ENCODE measurements around the gene AR. TPM values are rescaled to one million over a fixed set of nuclear protein-coding genes. Genes with fewer than 3 reads are reported as not detected.

Gene AR, protein sequence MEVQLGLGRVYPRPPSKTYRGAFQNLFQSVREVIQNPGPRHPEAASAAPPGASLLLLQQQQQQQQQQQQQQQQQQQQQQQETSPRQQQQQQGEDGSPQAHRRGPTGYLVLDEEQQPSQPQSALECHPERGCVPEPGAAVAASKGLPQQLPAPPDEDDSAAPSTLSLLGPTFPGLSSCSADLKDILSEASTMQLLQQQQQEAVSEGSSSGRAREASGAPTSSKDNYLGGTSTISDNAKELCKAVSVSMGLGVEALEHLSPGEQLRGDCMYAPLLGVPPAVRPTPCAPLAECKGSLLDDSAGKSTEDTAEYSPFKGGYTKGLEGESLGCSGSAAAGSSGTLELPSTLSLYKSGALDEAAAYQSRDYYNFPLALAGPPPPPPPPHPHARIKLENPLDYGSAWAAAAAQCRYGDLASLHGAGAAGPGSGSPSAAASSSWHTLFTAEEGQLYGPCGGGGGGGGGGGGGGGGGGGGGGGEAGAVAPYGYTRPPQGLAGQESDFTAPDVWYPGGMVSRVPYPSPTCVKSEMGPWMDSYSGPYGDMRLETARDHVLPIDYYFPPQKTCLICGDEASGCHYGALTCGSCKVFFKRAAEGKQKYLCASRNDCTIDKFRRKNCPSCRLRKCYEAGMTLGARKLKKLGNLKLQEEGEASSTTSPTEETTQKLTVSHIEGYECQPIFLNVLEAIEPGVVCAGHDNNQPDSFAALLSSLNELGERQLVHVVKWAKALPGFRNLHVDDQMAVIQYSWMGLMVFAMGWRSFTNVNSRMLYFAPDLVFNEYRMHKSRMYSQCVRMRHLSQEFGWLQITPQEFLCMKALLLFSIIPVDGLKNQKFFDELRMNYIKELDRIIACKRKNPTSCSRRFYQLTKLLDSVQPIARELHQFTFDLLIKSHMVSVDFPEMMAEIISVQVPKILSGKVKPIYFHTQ
- not detected for total RNA-seq

- H3K4me3 Mint-ChIP-seq = no peak within 1 kb of the TSS
- H3K4me1 Mint-ChIP-seq = no peaks in the 10 kb centered on the region
- POLR2A ChIA-PET = no interaction called here
- no peak within 1 kb of the TSS for H3K27ac Mint-ChIP-seq
- peaks cover 27% of the 10 kb centered on the region for H3K27me3 Mint-ChIP-seq
- no peak for ATAC-seq
- DNase-seq = peak; percentile 3
- H3K9me3 Mint-ChIP-seq (ENCODE audit: low read depth) = no peaks in the 10 kb centered on the region
- H3K36me3 Mint-ChIP-seq (ENCODE audit: low read depth) = no peaks in the 10 kb centered on the region
- intact Hi-C loops (cut with DNase I, micrococcal nuclease) = no loop called here
- CTCF ChIA-PET = no interaction called here
Observed at GRCh38 chrX:67543818-67544217, at the start of gene AR. TSS of gene AR (plus strand) at chrX:67544021. CDS start at chrX:67545147, 1,126 bp downstream.

DNA sequence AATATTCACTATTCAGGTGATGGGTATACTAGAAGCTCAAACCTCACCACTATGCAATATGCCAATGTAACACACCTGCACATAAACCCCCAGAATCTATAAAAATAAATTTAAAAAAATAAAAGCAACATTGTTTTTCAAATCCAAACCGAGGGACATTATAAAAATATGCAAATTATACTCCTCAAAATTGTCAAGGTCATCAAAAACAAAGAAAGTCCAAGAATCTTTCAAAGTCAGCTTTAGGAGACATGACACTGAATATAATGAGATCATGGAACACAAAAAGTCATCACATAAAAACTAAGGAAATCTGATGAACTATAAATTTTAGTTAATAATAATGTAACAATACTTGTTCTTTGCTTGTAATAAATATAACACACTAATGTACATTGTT, 43.2 kb upstream of the AR start:
- ATAC-seq (no peak), DNase-seq (no peak)
- Mint-ChIP-seq H3K27me3 (no peaks in the 10 kb centered on the region), H3K9me3 (ENCODE audit: low read depth) (no peaks in the 10 kb centered on the region), H3K4me3 (no peak overlapping the region), H3K27ac (no peak overlapping the region), H3K36me3 (ENCODE audit: low read depth) (no peaks in the 10 kb centered on the region), H3K4me1 (no peaks in the 10 kb centered on the region)
- ChIA-PET CTCF (interaction anchor here (0.7 kb wide), 1 partner anchor 54 kb away, joined by 3 read pairs; no protein-coding TSS in a partner anchor), POLR2A (no interaction called here)
- intact Hi-C loops (cut with DNase I, micrococcal nuclease) = no loop called here

- Mint-ChIP-seq H3K27me3 (no peaks in the 10 kb centered on the region), H3K4me1 (no peaks in the 10 kb centered on the region), H3K9me3 (ENCODE audit: low read depth) (peaks cover 2% of the 10 kb centered on the region), H3K36me3 (ENCODE audit: low read depth) (no peaks in the 10 kb centered on the region), H3K27ac (no peak overlapping the region), H3K4me3 (no peak overlapping the region)
- ChIA-PET CTCF (no interaction called here), POLR2A (no interaction called here)
- ATAC-seq (no peak), DNase-seq (no peak)
- intact Hi-C loops (cut with DNase I, micrococcal nuclease) = no loop called here
Observed at GRCh38 chrX:67503004-67503403, 40.8 kb upstream of the AR start.

DNA sequence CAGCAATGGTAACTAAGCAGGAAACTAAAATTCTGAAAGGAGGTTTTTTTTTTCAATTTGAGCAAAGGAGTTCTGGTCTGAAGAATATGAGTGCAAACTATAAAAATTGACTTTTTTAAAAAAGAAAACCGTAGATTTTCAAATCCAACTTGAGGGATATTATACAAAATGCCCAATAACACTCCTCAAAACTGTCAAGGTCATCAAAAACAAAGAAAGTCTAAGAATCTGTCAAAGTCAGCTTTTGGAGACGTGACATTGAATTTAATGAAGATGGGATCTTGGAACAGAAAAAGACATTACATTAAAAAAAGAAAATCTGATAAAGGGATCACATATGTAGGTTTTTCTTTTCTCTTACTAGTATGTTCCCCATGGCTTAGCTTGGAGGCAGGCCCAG, 40.4 kb upstream of the AR start:
- Mint-ChIP-seq H3K36me3 (ENCODE audit: low read depth) (no peaks in the 10 kb centered on the region), H3K9me3 (ENCODE audit: low read depth) (peaks cover 2% of the 10 kb centered on the region), H3K4me1 (no peaks in the 10 kb centered on the region), H3K27me3 (no peaks in the 10 kb centered on the region), H3K4me3 (no peak overlapping the region), H3K27ac (no peak overlapping the region)
- ChIA-PET CTCF (no interaction called here), POLR2A (no interaction called here)
- intact Hi-C loops (cut with DNase I, micrococcal nuclease) = no loop called here
- ATAC-seq (no peak), DNase-seq (no peak)

- intact Hi-C loops (cut with DNase I, micrococcal nuclease) = no loop called here
- no peak for DNase-seq
- H3K4me1 Mint-ChIP-seq = no peaks in the 10 kb centered on the region
- ChIA-PET POLR2A (no interaction called here), CTCF (no interaction called here)
- H3K4me3 Mint-ChIP-seq = no peak overlapping the region
- no peak for ATAC-seq
- H3K27ac Mint-ChIP-seq = no peak overlapping the region
- H3K9me3 Mint-ChIP-seq (ENCODE audit: low read depth) = peaks cover 4% of the 10 kb centered on the region
- no peaks in the 10 kb centered on the region for H3K27me3 Mint-ChIP-seq
- H3K36me3 Mint-ChIP-seq (ENCODE audit: low read depth) = no peaks in the 10 kb centered on the region
Observed at GRCh38 chrX:67520671-67521070, 23.1 kb upstream of the AR start.

DNA sequence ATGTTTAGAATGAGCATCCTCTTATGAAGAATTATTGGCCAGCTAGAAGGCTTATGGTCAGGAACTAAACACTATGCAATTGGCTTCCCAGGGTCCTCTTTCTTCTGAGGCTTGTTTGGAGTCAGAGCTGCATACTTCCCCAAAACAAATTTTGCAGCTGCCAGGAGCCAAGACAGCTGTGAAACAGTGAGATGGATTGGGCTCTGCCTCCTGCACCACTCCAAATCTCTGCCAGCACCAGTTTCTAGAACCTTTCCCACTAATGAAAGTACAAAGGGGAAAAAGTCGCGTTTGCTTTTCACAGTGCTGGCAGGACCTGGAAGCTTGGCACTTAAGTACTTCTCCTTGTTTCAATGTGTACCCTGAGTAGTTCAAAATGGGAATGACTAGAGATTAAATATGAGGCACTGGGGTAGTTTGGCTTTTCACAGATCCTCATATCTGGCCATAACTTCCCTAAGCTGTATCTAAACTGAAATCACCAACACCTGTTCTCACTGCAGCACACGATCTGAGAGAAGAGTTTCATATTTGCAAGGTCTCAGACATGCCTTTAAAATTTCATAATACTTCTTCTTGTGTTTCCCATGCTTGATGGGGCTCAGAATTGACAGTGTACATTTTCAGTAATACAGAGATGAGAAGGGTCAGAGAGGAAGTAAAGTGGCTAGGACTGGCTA, 20.7 kb upstream of the AR start:
- ATAC-seq (no peak), DNase-seq (no peak)
- CTCF ChIA-PET = no interaction called here
- no peaks in the 10 kb centered on the region for H3K27me3 Mint-ChIP-seq
- intact Hi-C loops (cut with DNase I, micrococcal nuclease) = no loop called here
- no peak overlapping the region for H3K4me3 Mint-ChIP-seq
- H3K9me3 Mint-ChIP-seq (ENCODE audit: low read depth) = peaks cover 4% of the 10 kb centered on the region
- H3K4me1 Mint-ChIP-seq = no peaks in the 10 kb centered on the region
- H3K36me3 Mint-ChIP-seq (ENCODE audit: low read depth) = no peaks in the 10 kb centered on the region
- POLR2A ChIA-PET = no interaction called here
- no peak overlapping the region for H3K27ac Mint-ChIP-seq

- Mint-ChIP-seq H3K27ac (no peak overlapping the region), H3K4me1 (no peaks in the 10 kb centered on the region), H3K27me3 (no peaks in the 10 kb centered on the region), H3K9me3 (ENCODE audit: low read depth) (peaks cover 2% of the 10 kb centered on the region), H3K36me3 (ENCODE audit: low read depth) (no peaks in the 10 kb centered on the region), H3K4me3 (no peak overlapping the region)
- DNase-seq (no peak), ATAC-seq (no peak)
- CTCF ChIA-PET = no interaction called here
- POLR2A ChIA-PET = no interaction called here
- intact Hi-C loops (cut with DNase I, micrococcal nuclease) = no loop called here
Observed at GRCh38 chrX:67523932-67524331, 19.9 kb upstream of the AR start.

GRCh38 chrX:67524428-67524827, 19.4 kb upstream of the AR start:
- ChIA-PET POLR2A (no interaction called here), CTCF (no interaction called here)
- intact Hi-C loops (cut with DNase I, micrococcal nuclease) = no loop called here
- no peak for ATAC-seq
- Mint-ChIP-seq H3K27ac (no peak overlapping the region), H3K4me1 (no peaks in the 10 kb centered on the region), H3K27me3 (no peaks in the 10 kb centered on the region), H3K9me3 (ENCODE audit: low read depth) (no peaks in the 10 kb centered on the region), H3K4me3 (no peak overlapping the region), H3K36me3 (ENCODE audit: low read depth) (no peaks in the 10 kb centered on the region)
- no peak for DNase-seq

GRCh38 chrX:67524950-67525691, 18.7 kb upstream of the AR start:
- Mint-ChIP-seq H3K27ac (no peak overlapping the region), H3K36me3 (ENCODE audit: low read depth) (no peaks in the 10 kb centered on the region), H3K4me1 (no peaks in the 10 kb centered on the region), H3K9me3 (ENCODE audit: low read depth) (no peaks in the 10 kb centered on the region), H3K4me3 (no peak overlapping the region), H3K27me3 (no peaks in the 10 kb centered on the region)
- ChIA-PET POLR2A (no interaction called here), CTCF (interaction anchor here (0.7 kb wide), 1 partner anchor 17 kb away, joined by 4 read pairs; no protein-coding TSS in a partner anchor)
- DNase-seq (no peak), ATAC-seq (no peak)
- intact Hi-C loops (cut with DNase I, micrococcal nuclease) = no loop called here

GRCh38 chrX:67536564-67536963, 7.3 kb upstream of the AR start:
- Mint-ChIP-seq H3K36me3 (ENCODE audit: low read depth) (no peaks in the 10 kb centered on the region), H3K27ac (no peak overlapping the region), H3K4me1 (no peaks in the 10 kb centered on the region), H3K4me3 (no peak overlapping the region), H3K27me3 (peaks cover 6% of the 10 kb centered on the region), H3K9me3 (ENCODE audit: low read depth) (no peaks in the 10 kb centered on the region)
- ChIA-PET POLR2A (no interaction called here), CTCF (no interaction called here)
- intact Hi-C loops (cut with DNase I, micrococcal nuclease) = no loop called here
- DNase-seq (no peak), ATAC-seq (no peak)

GRCh38 chrX:67538383-67538782, 5.4 kb upstream of the AR start:
- H3K27ac Mint-ChIP-seq = no peak overlapping the region
- no peaks in the 10 kb centered on the region for H3K4me1 Mint-ChIP-seq
- intact Hi-C loops (cut with DNase I, micrococcal nuclease) = no loop called here
- ATAC-seq (no peak), DNase-seq (no peak)
- POLR2A ChIA-PET = no interaction called here
- peaks cover 7% of the 10 kb centered on the region for H3K27me3 Mint-ChIP-seq
- H3K36me3 Mint-ChIP-seq (ENCODE audit: low read depth) = no peaks in the 10 kb centered on the region
- CTCF ChIA-PET = no interaction called here
- no peak overlapping the region for H3K4me3 Mint-ChIP-seq
- no peaks in the 10 kb centered on the region for H3K9me3 Mint-ChIP-seq (ENCODE audit: low read depth)

Data from activated CD4-positive, alpha-beta T cell treated with anti-CD3 and anti-CD28 coated beads for 36 hours (primary cell).